Right lobe of liver (tissue), 6 donors: ENCODE results near the gene KCNQ1. TPM values are rescaled to one million over a fixed set of nuclear protein-coding genes. Genes with fewer than 3 reads are reported as not detected.

Source experiments
- ATAC-seq, 4 donors: fragments of 200-7000 bp; cut with Tn5 transposase; one replicate each; pipeline ENCODE4 v1.9.1; 2020; ENCODE audit warnings: mild to moderate bottlenecking in 4 of 4, moderate library complexity in 4 of 4
- DNase-seq, 3 donors: peaks; one replicate each; pipeline ENCODE4 v3.0.0-alpha.2; 2020
- H3K27ac ChIP-seq, 3 donors: fragments of 200-600 bp; one replicate each; pipeline ENCODE4 v1.8.0; 2022
- H3K27me3 ChIP-seq, 2 donors: fragments of 200-600 bp; one replicate each; pipeline ENCODE4 v1.8.0; 2022
- H3K36me3 ChIP-seq, 4 donors: fragments of 200-600 bp; sonication (generic) in 1 of 4; one replicate each; pipeline versions ENCODE4 v1.5.1 to v1.8.0; 2017 to 2022; ENCODE audit warnings: control low read depth in 1 of 4
- H3K4me1 ChIP-seq, 4 donors: fragments of 200-600 bp; sonication (generic) in 1 of 4; one replicate each; pipeline versions ENCODE4 v1.5.1 to v1.8.0; 2017 to 2022; ENCODE audit warnings: control low read depth in 1 of 4
- H3K4me3 ChIP-seq, 3 donors: fragments of 200-600 bp; one replicate each; pipeline ENCODE4 v1.8.0; 2022
- H3K9me3 ChIP-seq, 4 donors: fragments of 200-600 bp; sonication (generic) in 1 of 4; one replicate each; pipeline versions ENCODE4 v1.5.1 to v1.8.0; 2017 to 2022; ENCODE audit warnings: control low read depth in 1 of 4
- POLR2A ChIP-seq: fragments of 450-650 bp; IDR thresholded peaks from one replicate; pipeline ENCODE4 v1.6.1; 2017; ENCODE audit warnings: antibody characterized with exemption, mild to moderate bottlenecking
- WGBS: methylation state at CpG from one replicate; pipeline ENCODE4 v1.1.6; 2018; ENCODE audit warnings: low coverage, low lambda C conversion rate; ENCODE audit not compliant: insufficient coverage; ENCODE audit errors: missing lambda C conversion rate; 5-methylcytosine and 5-hydroxymethylcytosine counted together
- intact Hi-C, 2 donors: fragments of 100-400 bp; cut with DNase I; formaldehyde crosslinking; loops; one replicate each; pipeline versions ENCODE4 v1.11.2 to v1.14.1; 2022
- total RNA-seq, 6 experiments: library from RNA; depleted of rRNA in 2 of 6; stranded (reverse); fragments of >200 nt in 2 of 6; fragmentation: NEBNext Ultra II Directional in 3 of 6; extraction: Animal tissue kit (Norgen Biotek cat#: 25700) in 3 of 6; gene quantifications; one replicate each; pipeline versions ENCODE4 v1.1.0 to v1.2.4, GENCODE V29; 2016 to 2023
- TF ChIP-seq, protein P1 (sequence below), 4 donors: fragments of 200-600 bp in 3 of 4; fragments of 450-650 bp in 1 of 4; IDR thresholded peaks; one replicate each; pipeline versions ENCODE4 v1.5.1 to v1.8.0; 2016 to 2022; ENCODE audit warnings: antibody characterized with exemption in 4 of 4, mild to moderate bottlenecking in 2 of 4
- donor health status: DM: no; HTN: yes; CAD: no.
- donor health status: DM: no; HTN: no; CAD: no.
- donor health status: DM: no; HTN: no; CAD: no.
- donor health status: DM: no; HTN: yes; CAD: no.
- donor health status: DM: no; HTN: yes; CAD: no.

The KCNQ1 gene
- total RNA-seq, 6 experiments from 2014 or later, result 0.61 to 2.4 (median 1.8) TPM

GRCh38 chr11:2813141-2813908 lies 368.5 kb downstream of the KCNQ1 start:
- DNase-seq (peak in 1 of 3 donors; percentile 37), ATAC-seq (no peak)
- Histone ChIP-seq H3K36me3 (no peaks in the 10 kb centered on the region), H3K4me3 (no peak overlapping the region), H3K27ac (no peak overlapping the region), H3K9me3 (no peaks in the 10 kb centered on the region), H3K4me1 (no peaks in the 10 kb centered on the region), H3K27me3 (no peaks in the 10 kb centered on the region)
- WGBS, result 55% methylated on average over 14 of the region's 14 CpGs
- TF ChIP-seq, protein P1, sequence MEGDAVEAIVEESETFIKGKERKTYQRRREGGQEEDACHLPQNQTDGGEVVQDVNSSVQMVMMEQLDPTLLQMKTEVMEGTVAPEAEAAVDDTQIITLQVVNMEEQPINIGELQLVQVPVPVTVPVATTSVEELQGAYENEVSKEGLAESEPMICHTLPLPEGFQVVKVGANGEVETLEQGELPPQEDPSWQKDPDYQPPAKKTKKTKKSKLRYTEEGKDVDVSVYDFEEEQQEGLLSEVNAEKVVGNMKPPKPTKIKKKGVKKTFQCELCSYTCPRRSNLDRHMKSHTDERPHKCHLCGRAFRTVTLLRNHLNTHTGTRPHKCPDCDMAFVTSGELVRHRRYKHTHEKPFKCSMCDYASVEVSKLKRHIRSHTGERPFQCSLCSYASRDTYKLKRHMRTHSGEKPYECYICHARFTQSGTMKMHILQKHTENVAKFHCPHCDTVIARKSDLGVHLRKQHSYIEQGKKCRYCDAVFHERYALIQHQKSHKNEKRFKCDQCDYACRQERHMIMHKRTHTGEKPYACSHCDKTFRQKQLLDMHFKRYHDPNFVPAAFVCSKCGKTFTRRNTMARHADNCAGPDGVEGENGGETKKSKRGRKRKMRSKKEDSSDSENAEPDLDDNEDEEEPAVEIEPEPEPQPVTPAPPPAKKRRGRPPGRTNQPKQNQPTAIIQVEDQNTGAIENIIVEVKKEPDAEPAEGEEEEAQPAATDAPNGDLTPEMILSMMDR (IDR thresholded peaks at IDR 0.05), result no peak
- no peak for TF ChIP-seq POLR2A
- intact Hi-C loops, result no loop called here

- WGBS, result 89% methylated on average over 1 of the region's 1 CpG
- Histone ChIP-seq H3K9me3 (no peaks in the 10 kb centered on the region), H3K27ac (no peak overlapping the region), H3K27me3 (no peaks in the 10 kb centered on the region), H3K4me3 (no peak overlapping the region), H3K36me3 (no peaks in the 10 kb centered on the region), H3K4me1 (no peaks in the 10 kb centered on the region)
- no peak for ATAC-seq
- no peak for DNase-seq
- intact Hi-C loops, result no loop called here
- TF ChIP-seq, protein P1 (IDR thresholded peaks at IDR 0.05), result no peak
- TF ChIP-seq POLR2A, result no peak
Observed at GRCh38 chr11:2813968-2814367, 369.2 kb downstream of the KCNQ1 start.

DNA sequence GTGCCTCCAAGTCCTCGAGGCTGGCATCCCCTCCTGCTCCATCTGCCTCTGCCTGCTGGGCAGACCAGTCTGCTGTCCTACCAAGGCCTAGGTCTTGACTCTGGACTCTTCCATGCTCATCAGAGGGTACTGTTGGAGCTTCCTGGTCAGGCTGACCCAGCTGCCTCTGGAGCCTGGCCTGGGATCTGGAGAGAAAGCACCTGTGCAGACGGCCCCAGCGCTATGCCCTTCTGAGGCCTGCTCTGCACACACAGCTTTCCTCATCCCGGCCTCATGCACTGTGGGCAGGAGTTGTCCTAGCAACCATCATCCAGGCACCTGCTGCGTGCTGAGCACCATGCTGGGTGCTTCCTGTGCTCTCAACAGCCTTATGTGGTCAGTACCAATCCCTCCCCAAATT lies 369.9 kb downstream of the KCNQ1 start:
- 60% methylated on average over 1 of the region's 5 CpGs for WGBS
- no peaks in the 10 kb centered on the region for H3K27me3 ChIP-seq
- H3K36me3 ChIP-seq, result no peaks in the 10 kb centered on the region
- TF ChIP-seq, protein P1 (IDR thresholded peaks at IDR 0.05), result no peak
- TF ChIP-seq POLR2A, result no peak
- no peaks in the 10 kb centered on the region for H3K4me1 ChIP-seq
- no peaks in the 10 kb centered on the region for H3K9me3 ChIP-seq
- ATAC-seq (no peak), DNase-seq (no peak)
- H3K4me3 ChIP-seq, result no peak overlapping the region
- H3K27ac ChIP-seq, result no peak overlapping the region
- intact Hi-C loops, result no loop called here

- Histone ChIP-seq H3K36me3 (no peaks in the 10 kb centered on the region), H3K4me1 (no peaks in the 10 kb centered on the region), H3K4me3 (no peak overlapping the region), H3K27ac (no peak overlapping the region), H3K9me3 (no peaks in the 10 kb centered on the region), H3K27me3 (no peaks in the 10 kb centered on the region)
- 85% methylated on average over 4 of the region's 16 CpGs for WGBS
- no peak for TF ChIP-seq POLR2A
- TF ChIP-seq, protein P1 (IDR thresholded peaks at IDR 0.05), result no peak
- ATAC-seq (no peak), DNase-seq (peak in 1 of 3 donors; percentile 40)
- intact Hi-C loops, result no loop called here
Observed at GRCh38 chr11:2815762-2816496, 371.1 kb downstream of the KCNQ1 start.
